Glomerular visceral epithelial cell (primary cell): ENCODE results near the gene BORA.
"Not testable (repeated sequence)": the region's sequence is repeated elsewhere in the genome, so short reads cannot be mapped to it uniquely, and the experiment has no call there.

ENCODE experiments used
- DNase-seq: peaks from one replicate; pipeline ENCODE4 v3.0.0-alpha.2; 2016; ENCODE audit errors: extremely low spot score

Gene BORA

GRCh38 chr13:72727417-72728289 lies at the start of gene BORA, which contains the start of gene MZT1:
TSS of gene BORA (plus strand) at chr13:72727923. CDS start at chr13:72728941, 1,018 bp downstream.
TSS of gene MZT1 (minus strand) at chr13:72727629. CDS start at chr13:72727602, 27 bp downstream.
- peak; percentile 98 for DNase-seq

GRCh38 chr13:72678312-72678711 lies 49.4 kb upstream of the BORA start:
- DNase-seq, result no peak

- no peak for DNase-seq
Observed at GRCh38 chr13:72680353-72680752, 47.4 kb upstream of the BORA start.

GRCh38 chr13:72686766-72687165 lies 41.0 kb upstream of the BORA start:
- DNase-seq, result no peak

- DNase-seq, result no peak
Observed at GRCh38 chr13:72689181-72689696, 38.5 kb upstream of the BORA start.

GRCh38 chr13:72692884-72693514 lies 34.7 kb upstream of the BORA start:
- DNase-seq, result no peak

GRCh38 chr13:72693832-72694231 lies 33.9 kb upstream of the BORA start:
- DNase-seq, result no peak

GRCh38 chr13:72694314-72694713 lies 33.4 kb upstream of the BORA start:
- no peak for DNase-seq

- peak; percentile 12 for DNase-seq
Observed at GRCh38 chr13:72696579-72696978, 31.1 kb upstream of the BORA start.

GRCh38 chr13:72698164-72698563 lies 29.6 kb upstream of the BORA start:
- DNase-seq, result no peak

GRCh38 chr13:72700509-72700908 lies 27.2 kb upstream of the BORA start:
- no peak for DNase-seq

- DNase-seq, result peak; percentile 33
Observed at GRCh38 chr13:72716776-72717175, 10.9 kb upstream of the BORA start.

- not testable (repeated sequence) for DNase-seq
Observed at GRCh38 chr13:72726185-72726584, 1.5 kb upstream of the BORA start.

GRCh38 chr13:72726726-72727416 lies 852 bp upstream of the BORA start:
- peak; percentile 27 for DNase-seq

GRCh38 chr13:72728290-72728605 lies 525 bp downstream of the BORA start:
- no peak for DNase-seq

GRCh38 chr13:72737033-72737432 lies 9.3 kb downstream of the BORA start:
- DNase-seq, result no peak

- no peak for DNase-seq
Observed at GRCh38 chr13:72740015-72740414, 12.3 kb downstream of the BORA start.

GRCh38 chr13:72745260-72745659 lies 17.5 kb downstream of the BORA start:
- no peak for DNase-seq

GRCh38 chr13:72751220-72751619 lies 23.5 kb downstream of the BORA start:
- no peak for DNase-seq

- no peak for DNase-seq
Observed at GRCh38 chr13:72754111-72754510, 26.4 kb downstream of the BORA start.

GRCh38 chr13:72757792-72758535 lies 30.2 kb downstream of the BORA start:
- DNase-seq, result no peak

GRCh38 chr13:72760189-72760588 lies 32.5 kb downstream of the BORA start:
- no peak for DNase-seq
